H9 (cell line): Measurements from ENCODE around the gene CCDC148. TPM values are rescaled to one million over a fixed set of nuclear protein-coding genes. Genes with fewer than 3 reads are reported as not detected.

Experiments
- DNase-seq: peaks from one replicate; pipeline ENCODE4 v3.0.0-alpha.2; 2017
- H2AFZ ChIP-seq: one replicate; pipeline ENCODE4 v1.6.1; 2013; ENCODE audit warnings: mild to moderate bottlenecking, low read length, control low read depth, moderate library complexity
- H2AK5ac ChIP-seq: 2 replicates; pipeline ENCODE4 v1.6.1; 2013; ENCODE audit warnings: low read length, control low read depth, mixed read lengths; ENCODE audit not compliant: insufficient read length
- H2BK120ac ChIP-seq: one replicate; pipeline ENCODE4 v1.6.1; 2013; ENCODE audit warnings: low read depth, mild to moderate bottlenecking, low read length, control low read depth, inconsistent platforms; ENCODE audit not compliant: poor library complexity, severe bottlenecking
- H2BK12ac ChIP-seq: 2 replicates; pipeline ENCODE4 v1.6.1; 2013; ENCODE audit warnings: low read length, control low read depth, mixed read lengths, low read depth; ENCODE audit not compliant: insufficient read length
- H2BK15ac ChIP-seq: 2 replicates; pipeline ENCODE4 v1.6.1; 2013; ENCODE audit warnings: low read depth, low read length, control low read depth
- H2BK20ac ChIP-seq: one replicate; pipeline ENCODE4 v1.6.1; 2013; ENCODE audit warnings: low read depth, mild to moderate bottlenecking, low read length, control low read depth, inconsistent platforms; ENCODE audit not compliant: poor library complexity, severe bottlenecking
- H2BK5ac ChIP-seq: 2 replicates; pipeline ENCODE4 v1.6.1; 2013; ENCODE audit warnings: low read length, control low read depth, mixed read lengths; ENCODE audit not compliant: insufficient read length
- H3K14ac ChIP-seq: 2 replicates; pipeline ENCODE4 v1.6.1; 2013; ENCODE audit warnings: low read length, control low read depth; ENCODE audit not compliant: insufficient read depth
- H3K18ac ChIP-seq: 2 replicates; pipeline ENCODE4 v1.6.1; 2013; ENCODE audit warnings: low read depth, mild to moderate bottlenecking, mixed read lengths, low read length, control low read depth; ENCODE audit not compliant: insufficient read length
- H3K23ac ChIP-seq: 2 replicates; pipeline ENCODE4 v1.6.1; 2013; ENCODE audit warnings: low read length, control low read depth, mixed read lengths, low read depth; ENCODE audit not compliant: insufficient read length
- H3K23me2 ChIP-seq: 2 replicates; pipeline ENCODE4 v1.6.1; 2013; ENCODE audit warnings: low read depth, mild to moderate bottlenecking, mixed read lengths, low read length, control low read depth; ENCODE audit not compliant: insufficient read length, poor library complexity, severe bottlenecking
- H3K27ac ChIP-seq: 2 replicates; pipeline ENCODE4 v1.5.1; 2013; ENCODE audit warnings: low read length, control low read depth, mixed read lengths, low read depth; ENCODE audit not compliant: insufficient read length
- H3K27me3 ChIP-seq: 2 replicates; pipeline ENCODE4 v1.6.1; 2013; ENCODE audit warnings: low read length, control low read depth, inconsistent platforms; ENCODE audit not compliant: insufficient read depth
- H3K4ac ChIP-seq: 2 replicates; pipeline ENCODE4 v1.6.1; 2013; ENCODE audit warnings: low read depth, mild to moderate bottlenecking, control low read depth, inconsistent platforms, low read length, moderate library complexity
- H3K4me1 ChIP-seq: 2 replicates; pipeline ENCODE4 v1.6.1; 2013; ENCODE audit warnings: low read length, control low read depth, inconsistent platforms; ENCODE audit not compliant: insufficient read depth
- H3K4me2 ChIP-seq: 2 replicates; pipeline ENCODE4 v1.6.1; 2013; ENCODE audit warnings: low read length, control low read depth, mixed read lengths; ENCODE audit not compliant: insufficient read length, insufficient read depth
- H3K56ac ChIP-seq: 2 replicates; pipeline ENCODE4 v1.6.1; 2013; ENCODE audit warnings: low read depth, mild to moderate bottlenecking, mixed read lengths, low read length, control low read depth; ENCODE audit not compliant: insufficient read length
- H3K79me1 ChIP-seq: 2 replicates; pipeline ENCODE4 v1.6.1; 2013; ENCODE audit warnings: low read depth, mild to moderate bottlenecking, moderate library complexity, low read length, control low read depth, inconsistent platforms; ENCODE audit not compliant: insufficient read depth, poor library complexity, severe bottlenecking
- H3K79me2 ChIP-seq: 2 replicates; pipeline ENCODE4 v1.6.1; 2013; ENCODE audit warnings: low read length, control low read depth, inconsistent platforms; ENCODE audit not compliant: insufficient read depth
- H3K9ac ChIP-seq: 2 replicates; pipeline ENCODE4 v1.6.1; 2013; ENCODE audit warnings: low read length, control low read depth, mixed read lengths; ENCODE audit not compliant: insufficient read length; ENCODE audit errors: extremely low read depth
- H3K9me3 ChIP-seq: one replicate; pipeline ENCODE4 v1.6.1; 2013; ENCODE audit warnings: low read depth, low read length, inconsistent platforms; ENCODE audit not compliant: control insufficient read depth
- H3T11ph ChIP-seq: one replicate; pipeline ENCODE4 v1.6.1; 2013; ENCODE audit warnings: mild to moderate bottlenecking, low read length, control low read depth, inconsistent platforms
- H4K20me1 ChIP-seq: one replicate; pipeline ENCODE4 v1.6.1; 2013; ENCODE audit not compliant: control insufficient read depth, insufficient read length, insufficient read depth
- H4K5ac ChIP-seq: 2 replicates; pipeline ENCODE4 v1.6.1; 2013; ENCODE audit warnings: low read depth, mild to moderate bottlenecking, mixed read lengths, low read length, control low read depth; ENCODE audit not compliant: insufficient read length
- H4K8ac ChIP-seq: replicated peaks from 2 replicates; pipeline ENCODE4 v1.6.1; 2013; ENCODE audit warnings: low read length, control low read depth, mixed read lengths, low read depth; ENCODE audit not compliant: insufficient read length
- H4K91ac ChIP-seq: 2 replicates; pipeline ENCODE4 v1.6.1; 2013; ENCODE audit warnings: low read depth, mild to moderate bottlenecking, moderate library complexity, mixed read lengths, low read length, control low read depth; ENCODE audit not compliant: insufficient read length
- H3K27ac Mint-ChIP-seq, 3 experiments: 2 replicates in 2 of 3; 3 replicates in 1 of 3; pipeline ENCODE4 v1.8.0; 2020 to 2021; ENCODE audit warnings: mixed read lengths in 3 of 3, mild to moderate bottlenecking in 1 of 3, moderate library complexity in 1 of 3
- H3K27me3 Mint-ChIP-seq: 2 replicates; pipeline ENCODE4 v1.8.0; 2021; ENCODE audit warnings: low read depth, mild to moderate bottlenecking, moderate library complexity, mixed read lengths
- H3K36me3 Mint-ChIP-seq, 3 experiments: 2 replicates in 2 of 3; 3 replicates in 1 of 3; pipeline ENCODE4 v1.8.0; 2020 to 2021; ENCODE audit warnings: low read depth in 3 of 3, mixed read lengths in 3 of 3; ENCODE audit not compliant: insufficient read depth in 1 of 3
- H3K4me1 Mint-ChIP-seq, 2 experiments: 2 replicates each; pipeline ENCODE4 v1.8.0; 2020; ENCODE audit warnings: mixed read lengths in 2 of 2
- H3K4me3 Mint-ChIP-seq, 2 experiments: 2 replicates in 1 of 2; 3 replicates in 1 of 2; pipeline ENCODE4 v1.8.0; 2020 to 2021; ENCODE audit warnings: mild to moderate bottlenecking in 2 of 2, mixed read lengths in 2 of 2, moderate library complexity in 1 of 2
- H3K9me3 Mint-ChIP-seq, 2 experiments: 2 replicates in 1 of 2; 3 replicates in 1 of 2; pipeline ENCODE4 v1.8.0; 2020; ENCODE audit warnings: mild to moderate bottlenecking in 2 of 2, mixed read lengths in 2 of 2, moderate library complexity in 1 of 2
- total RNA-seq: library from RNA; stranded (reverse); gene quantifications from 2 replicates; pipeline ENCODE4 v1.2.1, GENCODE V29; 2021
- TF ChIP-seq, protein P1 (sequence below): fragments of 200-600 bp; sonication (generic); conservative IDR thresholded peaks from 3 replicates; pipeline ENCODE4 v1.8.0; 2021; ENCODE audit warnings: antibody characterized with exemption, mild to moderate bottlenecking

Gene CCDC148
- total RNA-seq, 1 experiment from 2014 or later = 1.5 TPM

DNA sequence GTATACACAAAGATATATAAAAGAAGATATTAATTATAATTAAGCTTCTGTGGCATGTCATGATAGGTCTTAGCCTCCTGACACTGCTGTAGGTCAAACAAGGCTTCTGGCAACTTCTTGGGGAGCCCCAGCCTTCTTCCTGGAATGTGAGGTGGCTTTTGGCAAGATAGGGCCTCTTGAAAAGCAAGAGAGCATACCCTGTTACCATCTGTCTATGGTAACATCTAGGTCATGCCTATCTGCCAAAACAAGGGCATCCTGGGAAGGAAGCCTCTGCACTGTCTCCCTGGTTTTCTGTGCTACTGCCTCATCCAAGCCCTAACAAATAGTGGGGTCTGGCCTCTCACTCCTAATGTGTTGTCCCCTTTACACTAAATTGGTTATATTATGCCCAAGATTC lies 70.9 kb downstream of the CCDC148 start:
- Histone ChIP-seq H3K4me2 (no peak overlapping the region), H3K14ac (no peak overlapping the region)
- no peak overlapping the region for H3K4me3 Mint-ChIP-seq

More for the DNA sequence above, 70.9 kb downstream of the CCDC148 start:
- Histone ChIP-seq H2BK120ac (no peak overlapping the region), H2BK20ac (no peak overlapping the region), H4K20me1 (no peaks in the 10 kb centered on the region), H3K79me2 (0 out of 2 replicates have a peak, but pooled peaks cover 3% of the 10 kb centered on the region), H3K9ac (no peak overlapping the region), H3K27ac (no peak overlapping the region), H4K8ac (no peak overlapping the region), H3K27me3 (no peaks in the 10 kb centered on the region), H2BK15ac (no peak overlapping the region), H4K5ac (no peak overlapping the region), H3K4me1 (no peaks in the 10 kb centered on the region), H3K79me1 (no peaks in the 10 kb centered on the region), H2AK5ac (no peak overlapping the region), H3T11ph (no peak overlapping the region), H2BK5ac (no peak overlapping the region), H2AFZ (no peak overlapping the region), H3K9me3 (no peaks in the 10 kb centered on the region), H3K23ac (no peak overlapping the region), H3K4ac (no peak overlapping the region), H3K23me2 (no peaks in the 10 kb centered on the region), H3K56ac (no peak overlapping the region), H3K18ac (no peak overlapping the region), H2BK12ac (no peak overlapping the region), H4K91ac (no peak overlapping the region)
- H3K36me3 Mint-ChIP-seq = peaks cover 0 to 5% (median 0%) of the 10 kb centered on the region in 3 experiments; a peak in 2 of 7 replicates
- DNase-seq = no peak
- no peaks in the 10 kb centered on the region for H3K27me3 Mint-ChIP-seq
- H3K9me3 Mint-ChIP-seq = peaks cover 6 to 7% of the 10 kb centered on the region in 2 experiments
- TF ChIP-seq, protein P1, sequence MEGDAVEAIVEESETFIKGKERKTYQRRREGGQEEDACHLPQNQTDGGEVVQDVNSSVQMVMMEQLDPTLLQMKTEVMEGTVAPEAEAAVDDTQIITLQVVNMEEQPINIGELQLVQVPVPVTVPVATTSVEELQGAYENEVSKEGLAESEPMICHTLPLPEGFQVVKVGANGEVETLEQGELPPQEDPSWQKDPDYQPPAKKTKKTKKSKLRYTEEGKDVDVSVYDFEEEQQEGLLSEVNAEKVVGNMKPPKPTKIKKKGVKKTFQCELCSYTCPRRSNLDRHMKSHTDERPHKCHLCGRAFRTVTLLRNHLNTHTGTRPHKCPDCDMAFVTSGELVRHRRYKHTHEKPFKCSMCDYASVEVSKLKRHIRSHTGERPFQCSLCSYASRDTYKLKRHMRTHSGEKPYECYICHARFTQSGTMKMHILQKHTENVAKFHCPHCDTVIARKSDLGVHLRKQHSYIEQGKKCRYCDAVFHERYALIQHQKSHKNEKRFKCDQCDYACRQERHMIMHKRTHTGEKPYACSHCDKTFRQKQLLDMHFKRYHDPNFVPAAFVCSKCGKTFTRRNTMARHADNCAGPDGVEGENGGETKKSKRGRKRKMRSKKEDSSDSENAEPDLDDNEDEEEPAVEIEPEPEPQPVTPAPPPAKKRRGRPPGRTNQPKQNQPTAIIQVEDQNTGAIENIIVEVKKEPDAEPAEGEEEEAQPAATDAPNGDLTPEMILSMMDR = no peak
- H3K4me1 Mint-ChIP-seq = peaks cover 4 to 6% of the 10 kb centered on the region in 2 experiments
- H3K27ac Mint-ChIP-seq = no peak overlapping the region
